ENCODE data around the gene RAB5B. TPM values are rescaled to one million over a fixed set of nuclear protein-coding genes. Genes with fewer than 3 reads are reported as not detected.
A peak's percentile ranks its signal among the peaks of the same experiment; 100 is the strongest.

The RAB5B gene
- total RNA-seq, 1 donor: 82.9 TPM

GRCh38 chr12:56020423-56021184 is 46.7 kb downstream of the RAB5B start, which contains the start of gene IKZF4:
Gene IKZF4, plus strand, starts transcription at chr12:56021043. Its CDS starts 451 bp downstream, at chr12:56021494.
- Histone ChIP-seq H3K27ac (ENCODE audit: low read depth, low read length) (no peak within 1 kb of the TSS), H3K4me3 (ENCODE audit: insufficient read depth, low read length) (no peak within 1 kb of the TSS), H3K79me2 (ENCODE audit: insufficient read depth, low read length) (no peaks in the 10 kb centered on the region), H3K36me3 (ENCODE audit: insufficient read depth, low read length) (peaks cover 4% of the 10 kb centered on the region), H2AFZ (ENCODE audit: low read length) (peak within 1 kb of the TSS; percentile 29), H4K20me1 (ENCODE audit: insufficient read depth, low read length) (no peaks in the 10 kb centered on the region), H3K4me2 (ENCODE audit: insufficient read depth, low read length) (no peak within 1 kb of the TSS), H3K4me1 (ENCODE audit: insufficient read depth, low read length) (no peaks in the 10 kb centered on the region), H3K27me3 (ENCODE audit: insufficient read depth, low read length) (no peaks in the 10 kb centered on the region), H3K9me3 (ENCODE audit: low read depth, low read length) (no peaks in the 10 kb centered on the region)
- TF ChIP-seq CTCF (IDR thresholded peaks at IDR 0.05; ENCODE audit: extremely low read depth, low read depth, low read length): no peak
- DNase-seq (ENCODE audit: insufficient read length, low spot score, missing footprints): no peak

- Histone ChIP-seq H3K4me1 (ENCODE audit: insufficient read depth, low read length) (no peaks in the 10 kb centered on the region), H2AFZ (ENCODE audit: low read length) (no peak overlapping the region), H3K79me2 (ENCODE audit: insufficient read depth, low read length) (no peaks in the 10 kb centered on the region), H3K36me3 (ENCODE audit: insufficient read depth, low read length) (peaks cover 7% of the 10 kb centered on the region), H3K9me3 (ENCODE audit: low read depth, low read length) (no peaks in the 10 kb centered on the region), H3K4me3 (ENCODE audit: insufficient read depth, low read length) (no peak overlapping the region), H3K27me3 (ENCODE audit: insufficient read depth, low read length) (no peaks in the 10 kb centered on the region), H4K20me1 (ENCODE audit: insufficient read depth, low read length) (no peaks in the 10 kb centered on the region), H3K4me2 (ENCODE audit: insufficient read depth, low read length) (no peak overlapping the region), H3K27ac (ENCODE audit: low read depth, low read length) (no peak overlapping the region)
- no peak for TF ChIP-seq CTCF (IDR thresholded peaks at IDR 0.05; ENCODE audit: extremely low read depth, low read depth, low read length)
- no peak for DNase-seq (ENCODE audit: insufficient read length, low spot score, missing footprints)
Measured at GRCh38 chr12:56021889-56022497, 48.1 kb downstream of the RAB5B start.

- H3K4me1 ChIP-seq (ENCODE audit: insufficient read depth, low read length): peaks cover 13% of the 10 kb centered on the region
- no peak overlapping the region for H3K4me2 ChIP-seq (ENCODE audit: insufficient read depth, low read length)
- no peak for TF ChIP-seq CTCF (IDR thresholded peaks at IDR 0.05; ENCODE audit: extremely low read depth, low read depth, low read length)
- peak overlapping the region; percentile 57 for H3K27ac ChIP-seq (ENCODE audit: low read depth, low read length)
- no peaks in the 10 kb centered on the region for H3K27me3 ChIP-seq (ENCODE audit: insufficient read depth, low read length)
- peak overlapping the region; percentile 52 for H2AFZ ChIP-seq (ENCODE audit: low read length)
- H3K36me3 ChIP-seq (ENCODE audit: insufficient read depth, low read length): peaks cover 22% of the 10 kb centered on the region
- no peak overlapping the region for H3K4me3 ChIP-seq (ENCODE audit: insufficient read depth, low read length)
- H4K20me1 ChIP-seq (ENCODE audit: insufficient read depth, low read length): no peaks in the 10 kb centered on the region
- no peaks in the 10 kb centered on the region for H3K79me2 ChIP-seq (ENCODE audit: insufficient read depth, low read length)
- DNase-seq (ENCODE audit: insufficient read length, low spot score, missing footprints): peak; percentile 84
- H3K9me3 ChIP-seq (ENCODE audit: low read depth, low read length): no peaks in the 10 kb centered on the region
Measured at GRCh38 chr12:56028511-56029165, 54.8 kb downstream of the RAB5B start.

GRCh38 chr12:56029166-56029519 is 55.3 kb downstream of the RAB5B start:
- H3K27me3 ChIP-seq (ENCODE audit: insufficient read depth, low read length): no peaks in the 10 kb centered on the region
- H3K4me1 ChIP-seq (ENCODE audit: insufficient read depth, low read length): peaks cover 13% of the 10 kb centered on the region
- H2AFZ ChIP-seq (ENCODE audit: low read length): peak overlapping the region; percentile 52
- no peak for TF ChIP-seq CTCF (IDR thresholded peaks at IDR 0.05; ENCODE audit: extremely low read depth, low read depth, low read length)
- no peak overlapping the region for H3K4me3 ChIP-seq (ENCODE audit: insufficient read depth, low read length)
- DNase-seq (ENCODE audit: insufficient read length, low spot score, missing footprints): peak; percentile 92
- H3K79me2 ChIP-seq (ENCODE audit: insufficient read depth, low read length): no peaks in the 10 kb centered on the region
- peak overlapping the region; percentile 57 for H3K27ac ChIP-seq (ENCODE audit: low read depth, low read length)
- no peak overlapping the region for H3K4me2 ChIP-seq (ENCODE audit: insufficient read depth, low read length)
- peaks cover 22% of the 10 kb centered on the region for H3K36me3 ChIP-seq (ENCODE audit: insufficient read depth, low read length)
- no peaks in the 10 kb centered on the region for H4K20me1 ChIP-seq (ENCODE audit: insufficient read depth, low read length)
- no peaks in the 10 kb centered on the region for H3K9me3 ChIP-seq (ENCODE audit: low read depth, low read length)

Measured in osteoblast (primary cell).